H1 (cell line): ENCODE data around the gene HKDC1. TPM values are rescaled to one million over a fixed set of nuclear protein-coding genes. Genes with fewer than 3 reads are reported as not detected.
A peak's percentile ranks its signal among the peaks of the same experiment; 100 is the strongest.

Source experiments
- CTCF ChIA-PET: fragments of 300-600 bp; sonication (Branson Sonifier 250); formaldehyde crosslinking; loops from one replicate; lab custom pipeline; 2021; ENCODE audit not compliant: partially characterized antibody; lab: Charles Lee
- POLR2A ChIA-PET: fragments of 300-600 bp; sonication (Branson Sonifier 250); formaldehyde crosslinking; loops from one replicate; lab custom pipeline; 2021; ENCODE audit warnings: inconsistent platforms; ENCODE audit not compliant: partially characterized antibody; lab: Charles Lee
- DNase-seq, 2 experiments: peaks; one replicate each; pipeline versions ENCODE4 v3.0.0 to v3.0.0-alpha.2; 2010 to 2022; ENCODE audit warnings: low spot score in 2 of 2, low read depth in 1 of 2, mixed read lengths in 1 of 2
- FAIRE-seq: peaks from 2 replicates; lab custom pipeline; 2011; peaks lifted over from hg19 to GRCh38; lab: Jason Lieb, UNC
- H2AFZ ChIP-seq: 2 replicates; pipeline ENCODE4 v1.8.1; 2012; ENCODE audit warnings: low read length, inconsistent platforms
- H2AK5ac ChIP-seq: 2 replicates; pipeline ENCODE4 v1.6.1; 2013; ENCODE audit warnings: low read depth, low read length
- H2BK120ac ChIP-seq: replicated peaks from 2 replicates; pipeline ENCODE3; 2013; ENCODE audit warnings: low read depth, low read length, inconsistent platforms
- H2BK12ac ChIP-seq: 2 replicates; pipeline ENCODE4 v1.6.1; 2013; ENCODE audit warnings: low read depth, low read length
- H2BK15ac ChIP-seq: 2 replicates; pipeline ENCODE4 v1.6.1; 2013; ENCODE audit warnings: low read length
- H2BK20ac ChIP-seq: 2 replicates; pipeline ENCODE4 v1.6.1; 2013; ENCODE audit warnings: low read length
- H2BK5ac ChIP-seq: 2 replicates; pipeline ENCODE4 v1.6.1; 2013; ENCODE audit warnings: low read depth, low read length
- H3K14ac ChIP-seq: 2 replicates; pipeline ENCODE4 v1.6.1; 2013; ENCODE audit warnings: inconsistent platforms; ENCODE audit not compliant: insufficient read length
- H3K18ac ChIP-seq: 2 replicates; pipeline ENCODE4 v1.6.1; 2013; ENCODE audit warnings: low read length; ENCODE audit errors: extremely low read depth
- H3K23ac ChIP-seq: 2 replicates; pipeline ENCODE4 v1.6.1; 2013; ENCODE audit warnings: inconsistent platforms; ENCODE audit not compliant: insufficient read length
- H3K23me2 ChIP-seq: 2 replicates; pipeline ENCODE4 v1.6.1; 2013; ENCODE audit warnings: low read depth, low read length
- H3K27ac ChIP-seq: 2 replicates; pipeline ENCODE4 v1.6.1; 2011; ENCODE audit warnings: low read depth, low read length, inconsistent platforms
- H3K27me3 ChIP-seq, 4 experiments: replicated peaks in 1 of 4; 1 replicate in 1 of 4; 2 replicates in 3 of 4; pipeline versions ENCODE4 v1.6.1 to v1.8.1; 2011 to 2013; ENCODE audit warnings: low read length in 3 of 4, mild to moderate bottlenecking in 3 of 4, inconsistent platforms in 2 of 4, mixed read lengths in 2 of 4, moderate library complexity in 1 of 4; ENCODE audit not compliant: control insufficient read depth in 3 of 4, insufficient read depth in 3 of 4; ENCODE audit errors: extremely low read depth in 1 of 4
- H3K36me3 ChIP-seq, 4 experiments: 2 replicates each; pipeline versions ENCODE4 v1.6.1 to v1.8.1; 2011 to 2013; ENCODE audit warnings: mild to moderate bottlenecking in 4 of 4, low read length in 3 of 4, moderate library complexity in 2 of 4, control low read depth in 1 of 4, inconsistent platforms in 1 of 4; ENCODE audit not compliant: insufficient read depth in 4 of 4, control insufficient read depth in 2 of 4
- H3K4ac ChIP-seq: replicated peaks from 2 replicates; pipeline ENCODE3; 2013; ENCODE audit warnings: low read length, low read depth, mixed read lengths, inconsistent platforms; ENCODE audit not compliant: insufficient read length
- H3K4me1 ChIP-seq, 4 experiments: replicated peaks in 1 of 4; 1 replicate in 1 of 4; 2 replicates in 3 of 4; pipeline versions ENCODE4 v1.6.1 to v1.8.1; 2011 to 2013; ENCODE audit warnings: low read length in 3 of 4, inconsistent platforms in 2 of 4, mixed read lengths in 1 of 4; ENCODE audit not compliant: insufficient read depth in 4 of 4, control insufficient read depth in 3 of 4
- H3K4me2 ChIP-seq, 2 experiments: 2 replicates each; pipeline versions ENCODE4 v1.6.1 to v1.8.1; 2011 to 2013; ENCODE audit warnings: low read depth in 2 of 2, low read length in 2 of 2, control low read depth in 1 of 2, inconsistent platforms in 1 of 2, mild to moderate bottlenecking in 1 of 2; ENCODE audit not compliant: insufficient read depth in 1 of 2
- H3K4me3 ChIP-seq, 4 experiments: fragments of 200-600, 300-600 bp in 1 of 4; sonication (generic), shearing (Covaris generic), sonication (Bioruptor Twin) in 1 of 4; 2 replicates each; pipeline versions ENCODE4 v1.5.1 to v1.8.1; 2011 to 2016; ENCODE audit warnings: low read length in 4 of 4, low read depth in 3 of 4, control low read depth in 2 of 4, inconsistent platforms in 2 of 4, mild to moderate bottlenecking in 2 of 4, mixed read lengths in 1 of 4, moderate library complexity in 1 of 4; ENCODE audit not compliant: insufficient read depth in 2 of 4; ENCODE audit errors: extremely low read depth in 1 of 4
- H3K56ac ChIP-seq: replicated peaks from 2 replicates; pipeline ENCODE3; 2013; ENCODE audit warnings: low read depth, mild to moderate bottlenecking, mixed read lengths, low read length, inconsistent platforms; ENCODE audit not compliant: insufficient read length
- H3K79me1 ChIP-seq: 2 replicates; pipeline ENCODE4 v1.6.1; 2013; ENCODE audit warnings: low read depth, low read length, control low read depth
- H3K79me2 ChIP-seq, 2 experiments: 2 replicates each; pipeline versions ENCODE4 v1.6.1 to v1.8.1; 2012 to 2013; ENCODE audit warnings: low read length in 2 of 2, mild to moderate bottlenecking in 2 of 2, inconsistent platforms in 1 of 2; ENCODE audit not compliant: insufficient read depth in 2 of 2, control insufficient read depth in 1 of 2
- H3K9ac ChIP-seq, 4 experiments: replicated peaks in 1 of 4; 1 replicate in 1 of 4; 2 replicates in 3 of 4; pipeline versions ENCODE4 v1.6.1 to v1.8.1; 2011 to 2013; ENCODE audit warnings: low read depth in 3 of 4, low read length in 3 of 4, control low read depth in 2 of 4, mild to moderate bottlenecking in 2 of 4, moderate library complexity in 2 of 4, inconsistent platforms in 1 of 4; ENCODE audit errors: extremely low read depth in 1 of 4
- H3K9me3 ChIP-seq, 2 experiments: 2 replicates each; pipeline versions ENCODE4 v1.6.1 to v1.8.1; 2012 to 2013; ENCODE audit warnings: mild to moderate bottlenecking in 2 of 2, moderate library complexity in 2 of 2, control low read depth in 1 of 2, inconsistent platforms in 1 of 2, low read depth in 1 of 2, low read length in 1 of 2, mixed read lengths in 1 of 2; ENCODE audit not compliant: insufficient read depth in 2 of 2
- H4K20me1 ChIP-seq, 2 experiments: replicated peaks in 1 of 2; 2 replicates each; pipeline versions ENCODE3 to v1.8.1; 2011 to 2013; ENCODE audit warnings: inconsistent platforms in 2 of 2, low read length in 2 of 2, mild to moderate bottlenecking in 1 of 2; ENCODE audit not compliant: insufficient read depth in 2 of 2, control insufficient read depth in 1 of 2
- H4K5ac ChIP-seq: 2 replicates; pipeline ENCODE4 v1.6.1; 2013; ENCODE audit warnings: low read length, low read depth, mixed read lengths, inconsistent platforms; ENCODE audit not compliant: insufficient read length
- H4K8ac ChIP-seq: 2 replicates; pipeline ENCODE4 v1.8.0; 2013; ENCODE audit warnings: mild to moderate bottlenecking, moderate library complexity, low read length, inconsistent platforms; ENCODE audit not compliant: insufficient read depth; ENCODE audit errors: extremely low read depth
- H4K91ac ChIP-seq: replicated peaks from 2 replicates; pipeline ENCODE3; 2013; ENCODE audit warnings: low read length, mixed read lengths, inconsistent platforms; ENCODE audit not compliant: insufficient read length
- PHF8 ChIP-seq: fragments of 200-600 bp; sonication (generic); conservative IDR thresholded peaks from 2 replicates; pipeline ENCODE4 v1.7.1; 2012; ENCODE audit warnings: low read depth, mild to moderate bottlenecking, inconsistent platforms, low read length, moderate library complexity
- RAD21 ChIP-seq, 2 experiments: IDR thresholded peaks in 1 of 2; conservative IDR thresholded peaks in 1 of 2; 2 replicates each; pipeline ENCODE4 v1.6.1; 2011; ENCODE audit warnings: low read depth in 2 of 2, low read length in 2 of 2, improper control_type of control experiment in 1 of 2, inconsistent platforms in 1 of 2, mild to moderate bottlenecking in 1 of 2, moderate library complexity in 1 of 2
- TEAD4 ChIP-seq: IDR thresholded peaks from 2 replicates; pipeline ENCODE4 v1.6.1; 2012; ENCODE audit warnings: low read depth, low read length, inconsistent platforms, mixed read lengths
- WGBS, 2 experiments: shearing (Covaris generic) in 1 of 2; methylation state at CpG; one replicate each; pipeline versions ENCODE4 v1.1.6 to v1.1.7; 2013 to 2015; ENCODE audit warnings: low lambda C conversion rate in 2 of 2, mixed read lengths in 2 of 2, inconsistent platforms in 1 of 2, low coverage in 1 of 2, missing lambda C conversion rate in 1 of 2; ENCODE audit not compliant: insufficient replicate concordance in 2 of 2, insufficient coverage in 1 of 2, insufficient read length in 1 of 2; ENCODE audit errors: extremely low coverage in 1 of 2, missing lambda C conversion rate in 1 of 2; 5-methylcytosine and 5-hydroxymethylcytosine counted together
- polyA plus RNA-seq, 7 experiments: library from polyadenylated mRNA; depleted of rRNA in 3 of 7; stranded (reverse) in 5 of 7; unstranded in 2 of 7; fragments of >200 nt in 5 of 7; fragments of 200-250 nt in 2 of 7; gene quantifications; 1 replicate in 5 of 7; 2 replicates in 1 of 7; 4 replicates in 1 of 7; pipeline versions ENCODE4 v1.2.1 to v1.2.3, GENCODE V29; 2011 to 2013; ENCODE audit warnings: missing spikeins in 2 of 7, mixed read lengths in 2 of 7
- total RNA-seq: library from RNA; stranded (reverse); fragmentation: NEBNext Ultra II Directional; extraction: Animal tissue kit (Norgen Biotek cat#: 25700); gene quantifications from 2 replicates; pipeline ENCODE4 v1.2.1, GENCODE V29; 2021
- TF ChIP-seq, protein P1 (sequence below), 3 experiments: IDR thresholded peaks; 1 replicate in 2 of 3; 2 replicates in 1 of 3; pipeline versions ENCODE4 v1.5.1 to v1.6.1; 2011; ENCODE audit warnings: low read length in 3 of 3, mild to moderate bottlenecking in 3 of 3, inconsistent platforms in 2 of 3, low read depth in 1 of 3, moderate library complexity in 1 of 3; ENCODE audit not compliant: insufficient read depth in 1 of 3; ENCODE audit errors: control extremely low read depth in 1 of 3
- TF ChIP-seq, protein P2 (sequence below): IDR thresholded peaks from 2 replicates; pipeline ENCODE4 v1.6.1; 2011; ENCODE audit warnings: low read length, improper control_type of control experiment

Gene HKDC1
- total and polyA plus RNA-seq, 2 of the 8 experiments (the other 6 are each of a cell fraction or from before 2014, with no cell fraction given) = 0.12 to 0.78 TPM

GRCh38 chr10:69226919-69227450, 6.9 kb downstream of the HKDC1 start:
- POLR2A ChIA-PET = interaction anchor here (0.6 kb wide), 1 partner anchor 162 kb away, joined by 3 read pairs; no protein-coding TSS in a partner anchor
- DNase-seq (no peak), FAIRE-seq (no peak)
- no peaks in the 10 kb centered on the region for H3K79me2 ChIP-seq
- no peaks in the 10 kb centered on the region for H4K20me1 ChIP-seq
- H4K91ac ChIP-seq = no peak overlapping the region
- TF ChIP-seq RAD21 (IDR thresholded peaks at IDR 0.05 in 1 of 2, conservative IDR thresholded peaks at IDR 0.05 in 1 of 2; ENCODE audit: low read depth in 2 of 2, low read length in 2 of 2) = peak in 1 of 2 experiments; percentile 15; a peak in 1 of 4 replicates
- TF ChIP-seq PHF8 = no peak
- TF ChIP-seq, protein P1, sequence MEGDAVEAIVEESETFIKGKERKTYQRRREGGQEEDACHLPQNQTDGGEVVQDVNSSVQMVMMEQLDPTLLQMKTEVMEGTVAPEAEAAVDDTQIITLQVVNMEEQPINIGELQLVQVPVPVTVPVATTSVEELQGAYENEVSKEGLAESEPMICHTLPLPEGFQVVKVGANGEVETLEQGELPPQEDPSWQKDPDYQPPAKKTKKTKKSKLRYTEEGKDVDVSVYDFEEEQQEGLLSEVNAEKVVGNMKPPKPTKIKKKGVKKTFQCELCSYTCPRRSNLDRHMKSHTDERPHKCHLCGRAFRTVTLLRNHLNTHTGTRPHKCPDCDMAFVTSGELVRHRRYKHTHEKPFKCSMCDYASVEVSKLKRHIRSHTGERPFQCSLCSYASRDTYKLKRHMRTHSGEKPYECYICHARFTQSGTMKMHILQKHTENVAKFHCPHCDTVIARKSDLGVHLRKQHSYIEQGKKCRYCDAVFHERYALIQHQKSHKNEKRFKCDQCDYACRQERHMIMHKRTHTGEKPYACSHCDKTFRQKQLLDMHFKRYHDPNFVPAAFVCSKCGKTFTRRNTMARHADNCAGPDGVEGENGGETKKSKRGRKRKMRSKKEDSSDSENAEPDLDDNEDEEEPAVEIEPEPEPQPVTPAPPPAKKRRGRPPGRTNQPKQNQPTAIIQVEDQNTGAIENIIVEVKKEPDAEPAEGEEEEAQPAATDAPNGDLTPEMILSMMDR (IDR thresholded peaks at IDR 0.05; ENCODE audit: control extremely low read depth in 1 of 3, insufficient read depth in 1 of 3, low read depth in 1 of 3, low read length in 3 of 3) = peak in 1 of 3 experiments; percentile 40; a peak in 1 of 4 replicates
- peak; percentile 89 for TF ChIP-seq TEAD4
- TF ChIP-seq, protein P2, sequence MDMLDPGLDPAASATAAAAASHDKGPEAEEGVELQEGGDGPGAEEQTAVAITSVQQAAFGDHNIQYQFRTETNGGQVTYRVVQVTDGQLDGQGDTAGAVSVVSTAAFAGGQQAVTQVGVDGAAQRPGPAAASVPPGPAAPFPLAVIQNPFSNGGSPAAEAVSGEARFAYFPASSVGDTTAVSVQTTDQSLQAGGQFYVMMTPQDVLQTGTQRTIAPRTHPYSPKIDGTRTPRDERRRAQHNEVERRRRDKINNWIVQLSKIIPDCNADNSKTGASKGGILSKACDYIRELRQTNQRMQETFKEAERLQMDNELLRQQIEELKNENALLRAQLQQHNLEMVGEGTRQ = no peak
- H2BK120ac ChIP-seq = no peak overlapping the region
- 78% methylated on average over 13 of the region's 14 CpGs; no CpG with 5 or more reads in 1 of the 2 experiments for WGBS, 2 experiments
- H3K18ac ChIP-seq = no peak overlapping the region
- no peak overlapping the region for H3K4me3 ChIP-seq
- 0 out of 2 replicates have a peak overlapping the region, but pooled peaks have one; percentile 3 for H2AFZ ChIP-seq
- no peak overlapping the region for H3K14ac ChIP-seq
- no peak overlapping the region for H3K4ac ChIP-seq
- no peak overlapping the region for H2BK20ac ChIP-seq
- no peak overlapping the region for H2BK15ac ChIP-seq
- no peaks in the 10 kb centered on the region for H3K23me2 ChIP-seq
- no peak overlapping the region for H2BK12ac ChIP-seq
- no peak overlapping the region for H3K27ac ChIP-seq
- CTCF ChIA-PET = interaction anchor here (0.6 to 1.1 kb wide), 4 partner anchors 12 to 192 kb away, joined by 3 to 6 read pairs (median 4); no protein-coding TSS in a partner anchor
- peaks cover 4 to 9% (median 5%) of the 10 kb centered on the region in 4 experiments for H3K4me1 ChIP-seq
- no peak overlapping the region for H3K9ac ChIP-seq
- no peak overlapping the region for H2BK5ac ChIP-seq
- H2AK5ac ChIP-seq = no peak overlapping the region
- no peak overlapping the region for H3K4me2 ChIP-seq
- H4K5ac ChIP-seq = no peak overlapping the region
- H3K9me3 ChIP-seq = no peaks in the 10 kb centered on the region
- H3K79me1 ChIP-seq = no peaks in the 10 kb centered on the region
- no peaks in the 10 kb centered on the region for H3K36me3 ChIP-seq
- H3K27me3 ChIP-seq = no peaks in the 10 kb centered on the region
- no peak overlapping the region for H4K8ac ChIP-seq
- no peak overlapping the region for H3K56ac ChIP-seq
- no peak overlapping the region for H3K23ac ChIP-seq
